Bronchial epithelial cell (primary cell): ENCODE data around the gene CLPTM1L. TPM values are rescaled to one million over a fixed set of nuclear protein-coding genes. Genes with fewer than 3 reads are reported as not detected.

ENCODE experiments used
- DNase-seq: peaks from one replicate; pipeline ENCODE4 v3.0.0-alpha.2; 2010; ENCODE audit warnings: low read depth
- FAIRE-seq: peaks from 2 replicates; lab custom pipeline; 2011; peaks lifted over from hg19 to GRCh38; lab: Jason Lieb, UNC
- H3K27me3 ChIP-seq: 2 replicates; pipeline ENCODE4 v1.5.1; 2011; ENCODE audit warnings: low read length; ENCODE audit not compliant: control insufficient read depth, insufficient read depth
- H3K36me3 ChIP-seq: 2 replicates; pipeline ENCODE4 v1.5.1; 2011; ENCODE audit warnings: low read length; ENCODE audit not compliant: control insufficient read depth, insufficient read depth
- H3K4me3 ChIP-seq: 2 replicates; pipeline ENCODE4 v1.5.1; 2011; ENCODE audit warnings: mild to moderate bottlenecking, low read depth, low read length, control low read depth
- total RNA-seq: library from RNA; depleted of rRNA; stranded (reverse); fragments of >200 nt; gene quantifications from 2 replicates; pipeline ENCODE4 v1.2.1, GENCODE V29; 2014
- TF ChIP-seq, protein P1 (sequence below): IDR thresholded peaks from 2 replicates; pipeline ENCODE4 v1.5.1; 2011; ENCODE audit warnings: mild to moderate bottlenecking, moderate library complexity, low read length, control low read depth, inconsistent platforms; ENCODE audit not compliant: insufficient read depth, severe bottlenecking

CLPTM1L gene
- total RNA-seq, 1 donor from 2014 or later, result 314 TPM

DNA sequence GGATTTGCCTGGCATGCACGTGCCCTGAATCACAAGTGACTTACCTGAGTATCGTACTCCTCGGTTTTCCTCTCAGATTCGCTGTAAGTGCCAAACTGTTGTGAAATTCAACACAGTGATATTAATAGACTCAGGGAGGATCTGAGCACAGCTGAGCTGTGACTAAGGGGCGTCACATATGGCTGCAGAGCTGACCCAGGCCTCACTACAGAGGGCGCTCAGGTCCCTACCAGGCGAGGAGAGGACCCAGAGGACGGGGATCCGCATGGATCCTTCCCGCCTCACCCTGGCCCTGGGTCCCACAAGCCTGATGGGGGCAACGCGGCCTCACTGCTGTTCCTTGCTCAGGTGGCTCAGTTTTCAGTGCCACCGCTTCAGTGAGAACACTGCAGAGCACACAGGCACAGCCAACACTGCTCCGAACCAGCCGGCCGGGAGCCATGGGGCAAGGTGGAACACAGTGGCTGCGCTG, 20.1 kb downstream of the CLPTM1L start:
- TF ChIP-seq, protein P1, sequence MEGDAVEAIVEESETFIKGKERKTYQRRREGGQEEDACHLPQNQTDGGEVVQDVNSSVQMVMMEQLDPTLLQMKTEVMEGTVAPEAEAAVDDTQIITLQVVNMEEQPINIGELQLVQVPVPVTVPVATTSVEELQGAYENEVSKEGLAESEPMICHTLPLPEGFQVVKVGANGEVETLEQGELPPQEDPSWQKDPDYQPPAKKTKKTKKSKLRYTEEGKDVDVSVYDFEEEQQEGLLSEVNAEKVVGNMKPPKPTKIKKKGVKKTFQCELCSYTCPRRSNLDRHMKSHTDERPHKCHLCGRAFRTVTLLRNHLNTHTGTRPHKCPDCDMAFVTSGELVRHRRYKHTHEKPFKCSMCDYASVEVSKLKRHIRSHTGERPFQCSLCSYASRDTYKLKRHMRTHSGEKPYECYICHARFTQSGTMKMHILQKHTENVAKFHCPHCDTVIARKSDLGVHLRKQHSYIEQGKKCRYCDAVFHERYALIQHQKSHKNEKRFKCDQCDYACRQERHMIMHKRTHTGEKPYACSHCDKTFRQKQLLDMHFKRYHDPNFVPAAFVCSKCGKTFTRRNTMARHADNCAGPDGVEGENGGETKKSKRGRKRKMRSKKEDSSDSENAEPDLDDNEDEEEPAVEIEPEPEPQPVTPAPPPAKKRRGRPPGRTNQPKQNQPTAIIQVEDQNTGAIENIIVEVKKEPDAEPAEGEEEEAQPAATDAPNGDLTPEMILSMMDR, result no peak
- no peak for FAIRE-seq
- no peaks in the 10 kb centered on the region for H3K27me3 ChIP-seq
- no peak overlapping the region for H3K4me3 ChIP-seq
- H3K36me3 ChIP-seq, result peaks cover 32% of the 10 kb centered on the region
- DNase-seq, result no peak

- Histone ChIP-seq H3K4me3 (no peak overlapping the region), H3K27me3 (no peaks in the 10 kb centered on the region), H3K36me3 (peaks cover 32% of the 10 kb centered on the region)
- DNase-seq (no peak), FAIRE-seq (no peak)
- TF ChIP-seq, protein P1, result no peak
Observed at GRCh38 chr5:1324301-1324700, 20.6 kb downstream of the CLPTM1L start.

GRCh38 chr5:1323803-1324173, 21.1 kb downstream of the CLPTM1L start:
- Histone ChIP-seq H3K4me3 (no peak overlapping the region), H3K36me3 (peaks cover 33% of the 10 kb centered on the region), H3K27me3 (no peaks in the 10 kb centered on the region)
- FAIRE-seq (no peak), DNase-seq (no peak)
- TF ChIP-seq, protein P1, result no peak

DNA sequence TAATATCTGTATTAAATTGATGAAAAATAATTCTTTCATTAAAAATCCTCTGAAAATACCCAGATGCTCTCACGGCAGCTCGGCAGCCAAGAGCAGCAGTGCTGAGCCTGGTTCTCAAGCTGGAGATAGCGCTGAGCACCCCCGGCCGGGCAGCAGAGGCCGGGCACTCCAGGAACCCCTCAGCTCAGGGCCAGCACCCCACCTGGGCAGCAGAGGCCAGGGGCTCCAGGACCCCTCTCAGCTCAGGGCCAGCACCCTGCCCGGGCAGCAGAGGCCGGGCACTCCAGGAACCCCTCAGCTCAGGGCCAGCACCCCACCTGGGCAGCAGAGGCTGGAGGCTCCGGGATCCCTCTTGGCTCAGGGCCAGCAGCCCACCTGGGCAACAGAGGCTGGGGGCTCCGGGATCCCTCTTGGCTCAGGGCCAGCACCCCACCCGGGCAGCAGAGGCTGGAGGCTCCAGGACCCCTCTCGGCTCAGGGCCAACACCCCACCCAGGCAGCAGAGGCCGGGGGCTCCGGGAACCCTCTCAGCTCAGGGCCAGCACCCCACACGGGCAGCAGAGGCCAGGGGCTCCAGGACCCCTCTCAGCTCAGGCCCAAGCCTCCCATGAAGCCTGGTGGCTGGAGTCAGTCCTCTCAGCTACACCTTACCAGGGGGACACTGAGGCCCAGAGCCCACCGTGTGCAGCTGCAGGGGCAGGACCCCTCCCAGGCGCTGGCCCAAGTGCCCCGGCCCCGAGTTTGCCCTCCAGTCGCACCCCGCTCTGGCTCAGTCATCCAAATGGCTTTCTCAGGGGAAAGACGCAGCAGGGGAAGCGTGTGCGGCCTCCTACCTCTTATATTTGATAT, 21.7 kb downstream of the CLPTM1L start:
- TF ChIP-seq, protein P1, result no peak
- no peak for FAIRE-seq
- H3K4me3 ChIP-seq, result no peak overlapping the region
- H3K36me3 ChIP-seq, result peaks cover 35% of the 10 kb centered on the region
- DNase-seq, result no peak
- H3K27me3 ChIP-seq, result no peaks in the 10 kb centered on the region

GRCh38 chr5:1322036-1322900, 22.6 kb downstream of the CLPTM1L start:
- DNase-seq (no peak), FAIRE-seq (no peak)
- peaks cover 38% of the 10 kb centered on the region for H3K36me3 ChIP-seq
- TF ChIP-seq, protein P1, result no peak
- no peaks in the 10 kb centered on the region for H3K27me3 ChIP-seq
- H3K4me3 ChIP-seq, result no peak overlapping the region
